Measurements from ENCODE around the gene TP63. TPM values are rescaled to one million over a fixed set of nuclear protein-coding genes. Genes with fewer than 3 reads are reported as not detected.

Gene TP63
- total RNA-seq, 1 experiment from 2014 or later = not detected

GRCh38 chr3:189897406-189897805 lies 266.2 kb downstream of the TP63 start:
- Histone ChIP-seq H4K91ac (ENCODE audit: insufficient read length, low read depth, low read length) (no peak overlapping the region), H4K20me1 (ENCODE audit: control insufficient read depth, insufficient read depth, insufficient read length) (no peaks in the 10 kb centered on the region), H3K27ac (ENCODE audit: insufficient read length, low read depth, low read length) (no peak overlapping the region), H3K9ac (ENCODE audit: extremely low read depth, insufficient read length, low read length) (no peak overlapping the region), H3K4me2 (ENCODE audit: insufficient read depth, insufficient read length, low read length) (no peak overlapping the region), H2AFZ (ENCODE audit: low read length) (no peak overlapping the region), H3T11ph (ENCODE audit: low read length) (no peak overlapping the region), H3K27me3 (ENCODE audit: insufficient read depth, low read length) (no peaks in the 10 kb centered on the region), H2BK15ac (ENCODE audit: low read depth, low read length) (no peak overlapping the region), H3K14ac (ENCODE audit: insufficient read depth, low read length) (no peak overlapping the region), H3K4me1 (ENCODE audit: insufficient read depth, low read length) (no peaks in the 10 kb centered on the region; the same call in none of the 2 replicates), H3K4ac (ENCODE audit: low read depth, low read length) (no peak overlapping the region), H2BK12ac (ENCODE audit: insufficient read length, low read depth, low read length) (no peak overlapping the region), H2BK120ac (ENCODE audit: low read depth, low read length, poor library complexity, severe bottlenecking) (no peak overlapping the region), H2BK20ac (ENCODE audit: low read depth, low read length, poor library complexity, severe bottlenecking) (no peak overlapping the region), H3K23ac (ENCODE audit: insufficient read length, low read depth, low read length) (no peak overlapping the region), H4K8ac (replicated peaks; ENCODE audit: insufficient read length, low read depth, low read length) (no peak overlapping the region), H3K79me2 (ENCODE audit: insufficient read depth, low read length) (no peaks in the 10 kb centered on the region), H4K5ac (ENCODE audit: insufficient read length, low read depth, low read length) (no peak overlapping the region), H3K18ac (ENCODE audit: insufficient read length, low read depth, low read length) (no peak overlapping the region), H2AK5ac (ENCODE audit: insufficient read length, low read length) (no peak overlapping the region), H3K23me2 (ENCODE audit: insufficient read length, low read depth, low read length, poor library complexity, severe bottlenecking) (no peaks in the 10 kb centered on the region), H2BK5ac (ENCODE audit: insufficient read length, low read length) (no peak overlapping the region), H3K79me1 (ENCODE audit: insufficient read depth, low read depth, low read length, poor library complexity, severe bottlenecking) (no peaks in the 10 kb centered on the region), H3K56ac (ENCODE audit: insufficient read length, low read depth, low read length) (no peak overlapping the region), H3K9me3 (ENCODE audit: control insufficient read depth, low read depth, low read length) (no peaks in the 10 kb centered on the region)
- Mint-ChIP-seq H3K27ac (no peak overlapping the region), H3K9me3 (no peaks in the 10 kb centered on the region), H3K36me3 (ENCODE audit: insufficient read depth in 1 of 3, low read depth in 3 of 3) (no peaks in the 10 kb centered on the region), H3K4me1 (peaks cover 5 to 9% of the 10 kb centered on the region in 2 experiments; a peak in 3 of 4 replicates), H3K4me3 (no peak overlapping the region), H3K27me3 (ENCODE audit: low read depth) (no peaks in the 10 kb centered on the region)
- DNase-seq = no peak
- no peak for TF ChIP-seq CTCF (conservative IDR thresholded peaks at IDR 0.05)
- WGBS (ENCODE audit: extremely low coverage, insufficient read length, low lambda C conversion rate) = no CpG with 5 or more reads among the region's 2 CpGs

Data from H9 (cell line).